Ascending aorta (tissue), 2 donors: ENCODE data around the gene PCDHA4. TPM values are rescaled to one million over a fixed set of nuclear protein-coding genes. Genes with fewer than 3 reads are reported as not detected.
A peak's percentile ranks its signal among the peaks of the same experiment; 100 is the strongest.
"Not testable (repeated sequence)": the region's sequence is repeated elsewhere in the genome, so short reads cannot be mapped to it uniquely, and the experiment has no call there.

Experiments used
- DNase-seq, 2 donors: peaks; one replicate each; pipeline ENCODE4 v3.0.0-alpha.2; 2019; ENCODE audit warnings: low spot score in 2 of 2
- H3K27ac ChIP-seq, 2 donors: fragments of 200-600 bp; sonication (generic); one replicate each; pipeline ENCODE4 v1.5.1; 2016 to 2017; ENCODE audit warnings: mild to moderate bottlenecking in 1 of 2
- H3K27me3 ChIP-seq: fragments of 200-600 bp; sonication (generic); one replicate; pipeline ENCODE4 v1.5.1; 2017
- H3K36me3 ChIP-seq, 2 donors: fragments of 200-600 bp; sonication (generic); one replicate each; pipeline ENCODE4 v1.5.1; 2016
- H3K4me1 ChIP-seq, 2 donors: fragments of 200-600 bp; sonication (generic); one replicate each; pipeline ENCODE4 v1.5.1; 2016 to 2017; ENCODE audit warnings: mild to moderate bottlenecking in 1 of 2
- H3K4me3 ChIP-seq, 2 donors: fragments of 200-600 bp; sonication (generic); one replicate each; pipeline ENCODE4 v1.5.1; 2016 to 2017; ENCODE audit warnings: mild to moderate bottlenecking in 1 of 2
- H3K9me3 ChIP-seq, 2 donors: fragments of 200-600 bp; sonication (generic); one replicate each; pipeline ENCODE4 v1.5.1; 2016
- intact Hi-C: fragments of 100-400 bp; cut with DNase I; formaldehyde crosslinking; loops from one replicate; pipeline ENCODE4 v1.15.1; 2023
- total RNA-seq: library from RNA; depleted of rRNA; stranded (reverse); fragments of >200 nt; gene quantifications from one replicate; pipeline ENCODE4 v1.1.0, GENCODE V29; 2016
- TF ChIP-seq, protein P1 (sequence below), 3 experiments: fragments of 200-600 bp in 2 of 3; fragments of 450-650 bp in 1 of 3; sonication (generic) in 2 of 3; IDR thresholded peaks; one replicate each; pipeline ENCODE4 v1.5.1; 2016 to 2019; ENCODE audit warnings: antibody characterized with exemption in 3 of 3, mild to moderate bottlenecking in 1 of 3, moderate library complexity in 1 of 3

PCDHA4 gene
- total RNA-seq, 1 donor from 2014 or later, result not detected

DNA sequence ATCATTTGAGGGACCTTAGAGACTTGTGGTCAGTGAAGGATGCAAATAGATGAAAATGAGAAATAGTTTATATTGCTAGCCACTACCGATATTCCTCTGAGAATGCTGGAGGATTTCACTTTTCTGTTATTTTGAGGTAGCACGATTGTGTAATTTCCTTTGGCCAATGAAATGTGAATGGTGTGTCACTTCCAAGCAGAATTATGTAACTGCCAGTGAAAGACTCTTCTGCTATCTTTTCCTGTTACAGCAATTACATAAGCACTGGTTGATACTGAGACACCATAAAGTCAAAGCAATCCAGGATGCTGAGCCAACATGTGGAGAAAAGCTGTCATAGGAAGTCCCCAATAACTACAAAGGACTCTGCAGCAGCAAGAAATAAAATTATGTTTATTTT lies 15.8 kb upstream of the PCDHA4 start:
- Histone ChIP-seq H3K9me3 (peaks cover 16 to 59% of the 10 kb centered on the region in 2 donors), H3K4me3 (no peak overlapping the region), H3K36me3 (no peaks in the 10 kb centered on the region), H3K4me1 (no peaks in the 10 kb centered on the region), H3K27ac (no peak overlapping the region), H3K27me3 (no peaks in the 10 kb centered on the region)
- TF ChIP-seq, protein P1, sequence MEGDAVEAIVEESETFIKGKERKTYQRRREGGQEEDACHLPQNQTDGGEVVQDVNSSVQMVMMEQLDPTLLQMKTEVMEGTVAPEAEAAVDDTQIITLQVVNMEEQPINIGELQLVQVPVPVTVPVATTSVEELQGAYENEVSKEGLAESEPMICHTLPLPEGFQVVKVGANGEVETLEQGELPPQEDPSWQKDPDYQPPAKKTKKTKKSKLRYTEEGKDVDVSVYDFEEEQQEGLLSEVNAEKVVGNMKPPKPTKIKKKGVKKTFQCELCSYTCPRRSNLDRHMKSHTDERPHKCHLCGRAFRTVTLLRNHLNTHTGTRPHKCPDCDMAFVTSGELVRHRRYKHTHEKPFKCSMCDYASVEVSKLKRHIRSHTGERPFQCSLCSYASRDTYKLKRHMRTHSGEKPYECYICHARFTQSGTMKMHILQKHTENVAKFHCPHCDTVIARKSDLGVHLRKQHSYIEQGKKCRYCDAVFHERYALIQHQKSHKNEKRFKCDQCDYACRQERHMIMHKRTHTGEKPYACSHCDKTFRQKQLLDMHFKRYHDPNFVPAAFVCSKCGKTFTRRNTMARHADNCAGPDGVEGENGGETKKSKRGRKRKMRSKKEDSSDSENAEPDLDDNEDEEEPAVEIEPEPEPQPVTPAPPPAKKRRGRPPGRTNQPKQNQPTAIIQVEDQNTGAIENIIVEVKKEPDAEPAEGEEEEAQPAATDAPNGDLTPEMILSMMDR (IDR thresholded peaks at IDR 0.05), result no peak
- intact Hi-C loops, result no loop called here
- no peak for DNase-seq

DNA sequence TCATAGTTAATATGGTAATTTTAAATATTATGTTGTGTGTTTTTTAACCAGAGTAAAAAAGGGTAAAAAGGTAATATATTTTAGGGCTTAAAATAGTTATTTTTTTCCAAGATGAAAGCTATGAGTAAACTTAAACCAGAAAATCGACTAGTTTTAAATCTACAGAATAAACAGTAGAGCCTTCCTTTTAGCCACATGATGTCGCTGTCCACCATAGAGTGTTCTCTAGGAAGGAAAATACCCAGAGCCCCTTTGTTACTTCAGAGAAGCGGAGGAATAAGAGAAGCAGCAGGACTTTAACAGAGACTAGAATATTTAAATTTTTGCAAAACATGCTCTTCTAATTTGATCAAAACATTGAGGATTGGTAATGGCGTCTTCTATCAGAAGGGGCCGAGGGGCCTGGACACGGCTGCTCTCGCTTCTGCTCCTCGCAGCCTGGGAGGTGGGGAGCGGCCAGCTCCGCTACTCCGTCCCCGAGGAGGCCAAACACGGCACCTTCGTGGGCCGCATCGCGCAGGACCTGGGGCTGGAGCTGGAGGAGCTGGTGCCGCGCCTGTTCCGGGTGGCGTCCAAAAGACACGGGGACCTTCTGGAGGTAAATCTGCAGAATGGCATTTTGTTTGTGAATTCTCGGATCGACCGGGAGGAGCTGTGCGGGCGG lies 12.1 kb upstream of the PCDHA4 start, which contains the start of gene PCDHA2:
Gene PCDHA2 (plus strand): TSS at position 258 of the 664 bp plus-strand sequence.
- peaks cover 0 to 44% of the 10 kb centered on the region in 2 donors for H3K9me3 ChIP-seq
- TF ChIP-seq, protein P1 (IDR thresholded peaks at IDR 0.05), result no peak
- H3K4me1 ChIP-seq, result no peaks in the 10 kb centered on the region
- no peaks in the 10 kb centered on the region for H3K36me3 ChIP-seq
- intact Hi-C loops, result no loop called here
- H3K4me3 ChIP-seq, result no peak within 1 kb of the TSS
- H3K27ac ChIP-seq, result no peak within 1 kb of the TSS
- no peaks in the 10 kb centered on the region for H3K27me3 ChIP-seq
- DNase-seq, result no peak

DNA sequence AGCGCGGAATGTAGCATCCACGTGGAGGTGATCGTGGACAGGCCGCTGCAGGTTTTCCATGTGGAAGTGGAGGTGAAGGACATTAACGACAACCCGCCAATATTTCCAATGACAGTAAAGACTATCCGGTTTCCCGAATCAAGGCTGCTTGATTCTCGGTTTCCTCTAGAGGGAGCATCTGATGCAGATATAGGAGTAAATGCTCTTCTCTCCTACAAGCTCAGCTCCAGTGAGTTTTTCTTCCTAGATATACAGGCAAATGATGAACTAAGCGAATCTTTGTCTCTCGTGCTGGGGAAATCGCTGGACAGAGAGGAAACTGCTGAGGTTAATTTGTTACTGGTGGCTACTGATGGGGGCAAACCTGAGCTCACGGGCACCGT lies 11.6 kb upstream of the PCDHA4 start:
- DNase-seq, result no peak
- TF ChIP-seq, protein P1 (IDR thresholded peaks at IDR 0.05), result no peak
- intact Hi-C loops, result no loop called here
- Histone ChIP-seq H3K4me1 (no peaks in the 10 kb centered on the region), H3K4me3 (no peak overlapping the region), H3K36me3 (no peaks in the 10 kb centered on the region), H3K27ac (no peak overlapping the region), H3K27me3 (no peaks in the 10 kb centered on the region), H3K9me3 (peaks cover 0 to 44% of the 10 kb centered on the region in 2 donors)

DNA sequence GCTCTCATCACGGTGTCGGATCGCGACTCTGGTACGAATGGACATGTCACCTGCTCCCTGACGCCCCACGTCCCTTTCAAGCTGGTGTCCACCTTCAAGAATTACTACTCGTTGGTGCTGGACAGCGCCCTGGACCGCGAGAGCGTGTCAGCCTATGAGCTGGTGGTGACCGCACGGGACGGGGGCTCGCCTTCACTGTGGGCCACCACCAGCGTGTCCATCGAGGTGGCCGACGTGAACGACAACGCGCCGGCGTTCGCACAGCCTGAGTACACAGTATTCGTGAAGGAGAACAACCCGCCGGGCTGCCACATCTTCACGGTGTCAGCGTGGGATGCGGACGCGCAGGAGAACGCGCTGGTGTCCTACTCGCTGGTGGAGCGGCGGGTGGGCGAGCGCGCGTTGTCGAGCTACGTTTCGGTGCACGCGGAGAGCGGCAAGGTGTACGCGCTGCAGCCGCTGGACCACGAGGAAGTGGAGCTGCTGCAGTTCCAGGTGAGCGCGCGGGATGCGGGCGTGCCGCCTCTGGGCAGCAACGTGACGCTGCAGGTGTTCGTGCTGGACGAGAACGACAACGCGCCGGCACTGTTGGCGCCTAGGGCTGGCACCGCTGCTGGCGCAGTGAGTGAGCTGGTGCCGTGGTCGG lies 10.7 kb upstream of the PCDHA4 start:
- intact Hi-C loops, DNase-seq, H3K27me3 ChIP-seq, H3K36me3 ChIP-seq, H3K4me3 ChIP-seq, H3K4me1 ChIP-seq, H3K27ac ChIP-seq: not testable (repeated sequence)
- peaks cover 0 to 44% of the 10 kb centered on the region in 2 donors for H3K9me3 ChIP-seq

DNA sequence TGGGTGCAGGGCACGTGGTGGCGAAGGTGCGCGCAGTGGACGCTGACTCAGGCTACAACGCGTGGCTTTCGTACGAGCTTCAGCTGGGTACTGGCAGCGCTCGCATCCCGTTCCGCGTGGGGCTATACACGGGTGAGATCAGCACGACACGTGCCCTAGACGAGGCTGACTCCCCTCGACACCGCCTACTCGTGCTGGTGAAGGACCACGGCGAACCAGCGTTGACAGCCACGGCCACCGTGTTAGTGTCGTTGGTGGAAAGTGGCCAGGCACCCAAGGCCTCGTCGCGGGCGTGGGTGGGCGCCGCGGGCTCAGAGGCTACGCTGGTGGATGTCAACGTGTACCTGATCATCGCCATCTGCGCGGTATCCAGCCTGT lies 10.2 kb upstream of the PCDHA4 start:
- Histone ChIP-seq H3K4me1 (no peaks in the 10 kb centered on the region), H3K27me3 (no peaks in the 10 kb centered on the region), H3K4me3 (no peak overlapping the region), H3K36me3 (no peaks in the 10 kb centered on the region), H3K9me3 (peaks cover 0 to 45% of the 10 kb centered on the region in 2 donors), H3K27ac (no peak overlapping the region)
- DNase-seq, result no peak
- intact Hi-C loops, result no loop called here
- TF ChIP-seq, protein P1 (IDR thresholded peaks at IDR 0.05), result no peak

DNA sequence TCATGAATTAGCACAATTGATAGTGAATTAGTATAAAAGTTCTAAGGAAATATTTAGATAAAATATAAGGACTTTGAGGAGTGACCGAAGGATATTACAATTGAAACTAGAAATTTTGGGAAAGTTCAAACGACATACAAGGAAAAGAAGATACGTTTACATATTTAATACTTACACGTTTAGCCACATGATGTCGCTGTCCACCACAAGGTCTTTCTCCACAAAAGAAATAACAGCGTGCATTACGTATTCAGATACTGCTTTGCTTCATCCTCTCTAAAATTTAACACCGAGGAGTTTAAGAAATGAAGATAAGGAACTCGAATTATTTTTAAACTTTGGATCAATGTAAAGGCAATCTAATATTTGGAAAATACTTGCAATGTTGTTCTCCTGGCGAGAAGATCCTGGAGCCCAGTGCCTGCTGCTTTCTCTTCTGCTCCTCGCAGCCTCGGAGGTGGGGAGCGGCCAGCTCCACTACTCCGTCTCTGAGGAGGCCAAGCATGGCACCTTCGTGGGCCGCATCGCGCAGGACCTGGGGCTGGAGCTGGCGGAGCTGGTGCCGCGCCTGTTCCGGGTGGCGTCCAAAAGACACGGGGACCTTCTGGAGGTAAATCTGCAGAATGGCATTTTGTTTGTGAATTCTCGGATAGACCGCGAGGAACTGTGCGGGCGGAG lies 5.9 kb upstream of the PCDHA4 start, which contains the start of gene PCDHA3:
Gene PCDHA3 (plus strand): TSS at position 242 of the 678 bp plus-strand sequence.
- intact Hi-C loops, result loop anchor here (1.0 kb wide), 1 partner anchor 240 kb away; no protein-coding TSS in a partner anchor
- H3K27me3 ChIP-seq, result no peaks in the 10 kb centered on the region
- no peaks in the 10 kb centered on the region for H3K36me3 ChIP-seq
- TF ChIP-seq, protein P1 (IDR thresholded peaks at IDR 0.05), result peak in 2 of 3 experiments; percentile 17 to 37
- peak within 1 kb of the TSS; percentile 15 to 41 for H3K4me3 ChIP-seq
- no peak within 1 kb of the TSS for H3K27ac ChIP-seq
- no peaks in the 10 kb centered on the region for H3K4me1 ChIP-seq
- peaks cover 5 to 33% of the 10 kb centered on the region in 2 donors for H3K9me3 ChIP-seq
- no peak for DNase-seq
